ENCODE data around the gene NKD1.
"Not testable (repeated sequence)": the region's sequence is repeated elsewhere in the genome, so short reads cannot be mapped to it uniquely, and the experiment has no call there.

The NKD1 gene

GRCh38 chr16:50548125-50548908 lies at the start of gene NKD1:
Gene NKD1 (plus strand): TSS chr16:50548396. CDS start chr16:50548554, 158 bp downstream.
- FAIRE-seq (peak; percentile 23), DNase-seq (ENCODE audit: insufficient read length, low spot score) (peak; percentile 55)

GRCh38 chr16:50498431-50499155 lies 49.6 kb upstream of the NKD1 start:
- DNase-seq (ENCODE audit: insufficient read length, low spot score) (no peak), FAIRE-seq (no peak)

- DNase-seq (ENCODE audit: insufficient read length, low spot score) (no peak), FAIRE-seq (no peak)
These were observed 48.9 kb upstream of the NKD1 start for GRCh38 chr16:50499254-50499653.

GRCh38 chr16:50500171-50500874 lies 47.9 kb upstream of the NKD1 start:
- no peak for FAIRE-seq
- DNase-seq (ENCODE audit: insufficient read length, low spot score), result no peak

- no peak for FAIRE-seq
These were observed 46.9 kb upstream of the NKD1 start for GRCh38 chr16:50501251-50501650.

GRCh38 chr16:50501986-50502615 lies 46.1 kb upstream of the NKD1 start:
- DNase-seq (ENCODE audit: insufficient read length, low spot score) (no peak), FAIRE-seq (no peak)

More at GRCh38 chr16:50501251-50501650, 46.9 kb upstream of the NKD1 start:
- DNase-seq (ENCODE audit: insufficient read length, low spot score), result no peak

GRCh38 chr16:50502616-50503011 lies 45.6 kb upstream of the NKD1 start:
- DNase-seq (ENCODE audit: insufficient read length, low spot score), result no peak
- FAIRE-seq, result no peak

- FAIRE-seq; DNase-seq (ENCODE audit: insufficient read length, low spot score): not testable (repeated sequence)
These were observed 44.2 kb upstream of the NKD1 start for GRCh38 chr16:50503868-50504531.

GRCh38 chr16:50505115-50505514 lies 43.1 kb upstream of the NKD1 start:
- DNase-seq (ENCODE audit: insufficient read length, low spot score), result no peak
- no peak for FAIRE-seq

GRCh38 chr16:50505714-50506542 lies 42.3 kb upstream of the NKD1 start:
- FAIRE-seq (no peak), DNase-seq (ENCODE audit: insufficient read length, low spot score) (no peak)

- DNase-seq (ENCODE audit: insufficient read length, low spot score) (no peak), FAIRE-seq (no peak)
These were observed 41.7 kb upstream of the NKD1 start for GRCh38 chr16:50506543-50506937.

- no peak for DNase-seq (ENCODE audit: insufficient read length, low spot score)
- no peak for FAIRE-seq
These were observed 40.8 kb upstream of the NKD1 start for GRCh38 chr16:50507397-50507796.

GRCh38 chr16:50509521-50510341 lies 38.5 kb upstream of the NKD1 start:
- no peak for FAIRE-seq
- DNase-seq (ENCODE audit: insufficient read length, low spot score), result no peak

GRCh38 chr16:50515218-50515617 lies 33.0 kb upstream of the NKD1 start:
- DNase-seq (ENCODE audit: insufficient read length, low spot score) (no peak), FAIRE-seq (no peak)

GRCh38 chr16:50516401-50516800 lies 31.8 kb upstream of the NKD1 start:
- FAIRE-seq, result no peak
- no peak for DNase-seq (ENCODE audit: insufficient read length, low spot score)

- FAIRE-seq (no peak), DNase-seq (ENCODE audit: insufficient read length, low spot score) (no peak)
These were observed 31.3 kb upstream of the NKD1 start for GRCh38 chr16:50516890-50517289.

GRCh38 chr16:50517450-50518252 lies 30.5 kb upstream of the NKD1 start:
- no peak for DNase-seq (ENCODE audit: insufficient read length, low spot score)
- FAIRE-seq, result no peak

- DNase-seq (ENCODE audit: insufficient read length, low spot score) (no peak), FAIRE-seq (no peak)
These were observed 29.2 kb upstream of the NKD1 start for GRCh38 chr16:50519001-50519400.

Measured in HTR-8/SVneo (cell line).